PFSK-1 (cell line): ENCODE data around the gene RAB3GAP2.

Experiments
- FOXP2 ChIP-seq: optimal IDR thresholded peaks from 2 replicates; pipeline ENCODE3; 2011; ENCODE audit warnings: borderline replicate concordance, control low read depth, inconsistent platforms; ENCODE audit not compliant: insufficient read depth; ENCODE audit errors: extremely low read length, extremely low read depth
- POLR2AphosphoS5 ChIP-seq: IDR thresholded peaks from 2 replicates; pipeline ENCODE4 v1.6.1; 2012; ENCODE audit warnings: low read depth, mild to moderate bottlenecking, control low read depth, low read length, moderate library complexity
- REST ChIP-seq, 2 experiments: IDR thresholded peaks; 2 replicates each; pipeline versions ENCODE4 v1.6.1 to v1.8.0; 2011 to 2012; ENCODE audit warnings: low read depth in 2 of 2, low read length in 2 of 2, control low read depth in 1 of 2, inconsistent platforms in 1 of 2, mild to moderate bottlenecking in 1 of 2, moderate library complexity in 1 of 2; ENCODE audit not compliant: insufficient read depth in 1 of 2
- SIN3A ChIP-seq: IDR thresholded peaks from 2 replicates; pipeline ENCODE4 v1.6.1; 2012; ENCODE audit warnings: mild to moderate bottlenecking, low read length, moderate library complexity, borderline replicate concordance; ENCODE audit not compliant: insufficient read depth
- TAF1 ChIP-seq: IDR thresholded peaks from 2 replicates; pipeline ENCODE4 v1.6.1; 2012; ENCODE audit warnings: low read length, control low read depth, borderline replicate concordance; ENCODE audit not compliant: insufficient read depth

DNA sequence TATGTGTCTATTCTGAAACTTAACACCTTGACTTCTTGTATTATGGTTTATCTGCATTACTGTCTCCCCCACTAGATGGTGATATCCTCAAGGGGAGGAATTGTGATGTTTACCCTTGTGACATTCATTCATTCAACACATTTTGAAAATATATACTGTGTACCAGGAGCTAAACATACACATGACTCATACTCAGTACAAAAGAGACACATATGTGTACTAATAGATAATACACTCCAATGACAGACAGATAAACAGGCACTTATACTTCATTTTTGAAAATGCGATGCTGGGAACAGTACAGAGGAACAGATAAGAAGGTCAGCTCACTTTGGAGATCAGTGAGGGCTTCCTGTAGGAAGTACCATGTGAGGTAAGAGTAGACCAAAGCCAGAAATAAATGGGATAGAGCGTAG is 8.9 kb upstream of the RAB3GAP2 start:
- TF ChIP-seq POLR2AphosphoS5 (no peak), SIN3A (no peak), TAF1 (no peak), REST (IDR thresholded peaks at IDR 0.05; ENCODE audit: insufficient read depth in 1 of 2, low read depth in 2 of 2, low read length in 2 of 2) (no peak), FOXP2 (no peak)
